GM21576 (cell line): ENCODE data around the gene SMARCA5.

Experiments
- ATAC-seq: cut with Tn5 transposase; IDR thresholded peaks from one replicate; pipeline ENCODE4 v1.9.1; 2021; ENCODE audit warnings: mild to moderate bottlenecking, moderate library complexity; ENCODE audit not compliant: unreplicated experiment

SMARCA5 gene

GRCh38 chr4:143531380-143531779 is 17.9 kb downstream of the SMARCA5 start:
- no peak for ATAC-seq

DNA sequence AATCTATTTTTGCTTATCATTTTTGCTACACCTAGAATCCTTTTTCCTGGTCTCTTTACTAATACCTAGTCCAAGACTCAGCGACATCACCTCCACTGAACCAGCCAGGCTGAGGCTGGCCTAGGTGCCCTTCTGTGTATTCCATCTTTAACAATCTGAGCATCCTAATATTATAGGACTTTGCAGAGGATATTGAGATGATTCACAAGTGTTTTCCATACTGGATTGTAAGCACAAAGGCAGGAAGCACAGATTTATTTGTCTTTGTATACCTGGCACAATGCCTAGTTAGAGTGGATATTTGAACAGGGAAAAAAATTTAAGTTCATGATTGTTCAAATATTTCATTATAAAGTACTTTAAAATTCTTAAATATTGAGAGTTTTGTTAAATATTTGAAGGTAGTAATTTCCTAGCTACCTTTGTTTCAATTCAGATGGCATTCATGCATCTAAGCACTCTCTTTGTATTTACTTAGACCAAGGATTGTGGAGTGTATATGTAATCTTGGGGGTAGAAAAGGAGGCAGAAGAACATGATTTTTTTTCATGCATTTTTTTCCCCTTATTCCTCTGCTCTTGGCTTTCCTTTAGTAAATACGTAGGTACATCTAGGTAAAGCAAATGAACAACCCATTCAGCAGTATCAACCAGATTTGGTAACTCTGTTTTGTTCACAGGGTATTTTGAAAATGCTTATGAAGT is 18.4 kb downstream of the SMARCA5 start:
- ATAC-seq = no peak

- no peak for ATAC-seq
These were observed 25.6 kb downstream of the SMARCA5 start for GRCh38 chr4:143538979-143539669.

DNA sequence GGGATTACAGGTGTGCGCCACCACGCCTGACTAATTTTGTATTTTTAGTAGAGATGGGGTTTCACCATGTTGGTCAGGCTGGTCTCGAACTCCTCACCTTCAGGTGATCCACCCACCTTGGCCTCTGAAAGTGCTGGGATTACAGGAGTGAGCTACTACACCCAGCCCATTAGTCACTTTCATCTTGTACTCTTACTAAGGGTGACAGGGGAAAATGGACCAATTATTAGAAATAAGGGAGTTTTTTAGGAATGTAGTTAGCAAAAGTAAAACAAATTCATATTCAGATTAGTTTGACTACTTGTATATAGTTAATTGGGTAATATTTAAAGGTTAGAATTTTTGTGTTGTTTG is 26.1 kb downstream of the SMARCA5 start:
- no peak for ATAC-seq

DNA sequence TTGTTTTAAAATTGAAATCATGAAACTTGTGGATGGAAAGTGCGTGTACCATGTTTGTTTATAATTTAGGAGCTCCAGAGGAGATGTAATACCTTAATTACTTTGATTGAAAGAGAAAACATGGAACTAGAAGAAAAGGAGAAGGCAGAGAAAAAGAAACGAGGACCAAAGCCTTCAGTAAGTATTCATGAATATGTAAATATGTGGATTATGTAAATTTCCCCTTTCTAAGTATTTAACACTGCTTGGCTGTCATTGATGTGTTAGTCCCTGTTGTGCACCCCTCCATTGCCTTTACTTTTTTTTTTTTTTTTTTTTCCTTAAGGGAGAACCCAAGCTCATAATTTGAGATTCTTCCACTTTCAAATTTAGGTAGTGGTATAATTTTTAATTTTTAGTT is 36.4 kb downstream of the SMARCA5 start:
- no peak for ATAC-seq

- peak; percentile 74 for ATAC-seq
These were observed 41.5 kb downstream of the SMARCA5 start for GRCh38 chr4:143554728-143555597.

GRCh38 chr4:143555676-143556075 is 42.2 kb downstream of the SMARCA5 start:
- ATAC-seq = no peak

DNA sequence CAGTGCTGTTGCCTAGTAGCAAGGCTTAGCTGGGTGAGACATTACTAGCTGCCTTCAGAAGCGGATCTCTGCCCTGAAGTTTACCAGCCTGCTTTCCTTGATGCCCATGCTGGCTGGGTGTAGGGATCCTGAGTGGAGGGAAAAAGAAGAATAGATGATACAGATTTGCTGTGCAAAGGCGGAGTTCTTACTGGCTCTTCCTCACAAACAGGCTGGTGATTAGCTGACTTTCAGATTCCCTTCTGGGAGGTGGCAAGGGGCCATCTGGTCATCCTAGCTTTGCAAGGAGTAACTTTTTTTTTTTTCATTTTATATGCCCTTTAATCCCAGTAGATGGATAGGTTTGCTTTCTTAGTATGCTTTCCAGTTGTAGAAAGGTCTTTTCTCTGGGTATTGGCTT is 44.8 kb downstream of the SMARCA5 start:
- no peak for ATAC-seq

DNA sequence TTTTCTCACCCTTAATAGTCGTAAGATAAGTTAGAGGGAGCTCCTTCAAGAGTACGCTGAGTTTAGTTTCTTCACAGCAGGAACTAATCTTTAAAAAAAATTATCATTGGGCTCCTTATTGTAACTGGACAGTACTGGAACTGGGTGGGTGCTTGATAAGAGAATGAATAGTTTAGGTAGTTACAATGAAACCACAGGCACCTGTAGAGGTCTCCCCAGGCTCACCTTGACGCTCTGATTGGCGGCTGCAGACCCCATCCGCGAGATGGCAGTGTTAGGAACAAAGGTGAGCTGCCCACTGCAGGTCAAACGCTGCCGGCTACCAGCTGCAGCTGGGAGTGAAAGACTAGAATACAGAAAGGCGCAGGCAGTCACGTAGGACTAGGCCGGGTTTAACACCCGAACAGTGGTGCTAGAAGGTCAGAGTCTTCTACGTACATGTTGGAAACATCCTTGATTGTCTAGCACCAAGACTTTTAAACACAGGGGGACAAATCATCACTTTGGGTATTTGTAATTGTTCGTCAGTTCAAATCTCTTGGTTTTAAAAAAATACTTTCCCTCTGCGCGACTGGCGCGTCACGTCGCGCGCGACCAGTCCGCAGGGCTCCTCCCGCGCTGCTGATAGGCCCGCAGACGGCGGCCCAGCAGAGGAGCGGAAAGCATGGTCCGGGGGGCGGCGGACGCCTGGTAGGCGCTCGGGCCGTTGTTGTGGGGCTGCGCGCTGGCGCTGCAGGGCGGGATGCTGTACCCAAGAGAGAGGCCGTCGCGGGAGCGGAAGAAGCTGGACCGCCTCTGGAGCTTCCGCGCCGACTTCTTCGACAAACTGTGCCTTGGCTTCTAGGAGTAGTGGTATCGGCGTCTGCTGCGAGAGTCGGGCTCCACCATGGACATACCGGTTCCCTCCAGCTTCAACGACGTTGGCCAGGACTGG is 45.6 kb downstream of the SMARCA5 start:
- peak; percentile 90 for ATAC-seq

DNA sequence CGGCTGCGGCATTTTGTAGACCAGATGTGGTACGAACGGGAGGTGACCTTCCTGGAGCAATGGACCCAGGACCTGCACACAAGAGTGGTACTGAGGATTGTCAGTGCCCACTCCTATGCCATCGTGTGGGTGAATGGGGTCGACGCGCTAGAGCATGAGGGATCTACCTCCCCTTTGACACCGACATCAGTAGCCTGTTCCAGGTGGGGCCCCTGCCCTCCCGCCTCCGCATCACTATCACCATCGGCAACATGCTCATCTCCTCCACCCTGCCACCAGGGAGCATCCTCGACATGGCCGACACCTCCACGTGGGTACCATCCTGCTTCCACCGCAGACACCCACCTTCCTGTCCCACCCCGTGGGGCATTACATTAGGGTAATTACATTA is 46.2 kb downstream of the SMARCA5 start:
- no peak for ATAC-seq

DNA sequence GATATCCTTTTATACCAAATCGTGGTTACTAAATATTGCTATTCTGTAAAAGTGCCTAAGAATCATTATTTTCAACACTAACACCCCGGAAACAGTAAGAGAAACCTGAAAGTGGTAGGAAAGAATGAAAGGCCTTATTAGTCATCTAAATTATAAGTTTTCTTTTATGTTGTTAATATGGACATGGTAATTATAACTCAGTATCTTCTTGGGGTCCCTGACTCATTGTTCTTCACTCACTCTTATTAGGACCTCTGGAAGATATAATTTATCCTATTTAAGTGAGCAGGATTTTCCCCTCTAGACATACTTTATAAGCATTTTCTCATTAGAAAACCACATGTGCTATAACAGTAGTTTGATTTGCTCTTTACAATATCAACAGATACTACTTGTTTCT is 51.0 kb downstream of the SMARCA5 start:
- ATAC-seq = no peak

GRCh38 chr4:143575331-143575730 is 61.8 kb downstream of the SMARCA5 start:
- ATAC-seq = no peak

GRCh38 chr4:143581331-143581946 is 67.9 kb downstream of the SMARCA5 start:
- ATAC-seq = no peak

- no peak for ATAC-seq
These were observed 72.0 kb downstream of the SMARCA5 start for GRCh38 chr4:143585548-143585947.

GRCh38 chr4:143586080-143586479 is 72.6 kb downstream of the SMARCA5 start:
- ATAC-seq = no peak

DNA sequence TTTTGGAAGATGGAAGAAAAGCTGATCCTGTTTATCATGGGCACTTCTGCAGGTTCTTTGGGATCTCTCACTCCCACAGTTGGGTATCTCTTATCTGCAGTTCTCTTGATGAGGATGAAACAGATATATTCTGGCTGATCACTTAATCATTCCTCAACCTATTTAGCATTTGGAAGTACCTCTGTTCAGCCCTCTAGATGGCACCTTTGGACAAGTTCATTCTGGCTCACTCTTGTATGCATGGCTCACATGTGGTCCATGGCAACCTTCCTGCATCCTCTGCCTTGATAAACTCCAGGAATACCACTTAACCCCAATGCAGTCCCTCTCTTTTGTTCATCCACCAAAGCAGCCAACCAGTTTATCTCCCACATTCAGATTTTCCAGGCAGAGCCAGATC is 74.2 kb downstream of the SMARCA5 start:
- ATAC-seq = no peak

- no peak for ATAC-seq
These were observed 83.8 kb downstream of the SMARCA5 start for GRCh38 chr4:143597276-143597675.

- ATAC-seq = no peak
These were observed 85.3 kb downstream of the SMARCA5 start for GRCh38 chr4:143598816-143599215.

GRCh38 chr4:143599827-143600226 is 86.3 kb downstream of the SMARCA5 start:
- ATAC-seq = no peak

DNA sequence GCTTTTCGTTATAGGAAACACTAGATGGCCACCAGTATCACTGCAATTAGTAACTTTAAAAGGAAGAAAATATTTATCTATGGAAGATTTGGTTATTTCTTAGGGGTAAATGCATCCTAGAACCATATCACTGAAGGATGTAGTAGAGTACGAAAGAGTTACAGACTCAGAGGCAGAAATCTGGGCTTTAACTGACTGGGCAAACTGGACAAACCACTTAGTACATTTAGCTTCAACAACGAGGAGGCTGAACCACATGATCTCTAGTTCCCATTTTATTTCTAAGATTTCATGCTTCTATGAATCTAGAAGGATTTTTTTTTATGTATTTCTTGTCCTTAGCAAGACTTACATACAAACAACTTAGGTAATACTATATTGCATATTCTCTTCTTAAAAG is 93.0 kb downstream of the SMARCA5 start:
- ATAC-seq = no peak
